ENCODE measurements around the gene KRTAP26-1.

DNA sequence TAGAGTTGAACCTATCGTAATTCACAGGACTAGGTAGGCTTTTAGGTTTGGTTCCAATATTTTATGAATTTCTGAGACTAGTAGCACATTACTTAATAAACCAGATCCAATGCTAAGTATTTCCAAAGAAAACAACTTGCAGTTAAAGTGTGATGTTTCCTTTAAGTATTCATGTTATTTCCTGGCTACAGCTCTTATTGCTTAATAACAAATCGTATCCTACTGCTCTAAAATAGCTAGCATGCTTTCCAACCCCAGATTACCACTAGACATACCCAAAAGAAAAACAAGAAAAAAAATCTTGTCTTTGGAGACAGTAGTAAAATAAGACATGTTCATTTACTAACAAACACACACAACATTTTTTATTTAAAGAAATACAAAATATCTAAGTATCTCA, 16.5 kb upstream of the KRTAP26-1 start:
- TF ChIP-seq, protein P1, sequence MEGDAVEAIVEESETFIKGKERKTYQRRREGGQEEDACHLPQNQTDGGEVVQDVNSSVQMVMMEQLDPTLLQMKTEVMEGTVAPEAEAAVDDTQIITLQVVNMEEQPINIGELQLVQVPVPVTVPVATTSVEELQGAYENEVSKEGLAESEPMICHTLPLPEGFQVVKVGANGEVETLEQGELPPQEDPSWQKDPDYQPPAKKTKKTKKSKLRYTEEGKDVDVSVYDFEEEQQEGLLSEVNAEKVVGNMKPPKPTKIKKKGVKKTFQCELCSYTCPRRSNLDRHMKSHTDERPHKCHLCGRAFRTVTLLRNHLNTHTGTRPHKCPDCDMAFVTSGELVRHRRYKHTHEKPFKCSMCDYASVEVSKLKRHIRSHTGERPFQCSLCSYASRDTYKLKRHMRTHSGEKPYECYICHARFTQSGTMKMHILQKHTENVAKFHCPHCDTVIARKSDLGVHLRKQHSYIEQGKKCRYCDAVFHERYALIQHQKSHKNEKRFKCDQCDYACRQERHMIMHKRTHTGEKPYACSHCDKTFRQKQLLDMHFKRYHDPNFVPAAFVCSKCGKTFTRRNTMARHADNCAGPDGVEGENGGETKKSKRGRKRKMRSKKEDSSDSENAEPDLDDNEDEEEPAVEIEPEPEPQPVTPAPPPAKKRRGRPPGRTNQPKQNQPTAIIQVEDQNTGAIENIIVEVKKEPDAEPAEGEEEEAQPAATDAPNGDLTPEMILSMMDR (IDR thresholded peaks at IDR 0.05) = no peak
- TF ChIP-seq POLR2A (IDR thresholded peaks at IDR 0.05) = no peak
